GM21526 (cell line): ENCODE data around the gene AFF1.

Source experiments
- ATAC-seq: cut with Tn5 transposase; IDR thresholded peaks from one replicate; pipeline ENCODE4 v1.9.1; 2021; ENCODE audit warnings: moderate library complexity; ENCODE audit not compliant: unreplicated experiment, low FRiP score

The AFF1 gene

DNA sequence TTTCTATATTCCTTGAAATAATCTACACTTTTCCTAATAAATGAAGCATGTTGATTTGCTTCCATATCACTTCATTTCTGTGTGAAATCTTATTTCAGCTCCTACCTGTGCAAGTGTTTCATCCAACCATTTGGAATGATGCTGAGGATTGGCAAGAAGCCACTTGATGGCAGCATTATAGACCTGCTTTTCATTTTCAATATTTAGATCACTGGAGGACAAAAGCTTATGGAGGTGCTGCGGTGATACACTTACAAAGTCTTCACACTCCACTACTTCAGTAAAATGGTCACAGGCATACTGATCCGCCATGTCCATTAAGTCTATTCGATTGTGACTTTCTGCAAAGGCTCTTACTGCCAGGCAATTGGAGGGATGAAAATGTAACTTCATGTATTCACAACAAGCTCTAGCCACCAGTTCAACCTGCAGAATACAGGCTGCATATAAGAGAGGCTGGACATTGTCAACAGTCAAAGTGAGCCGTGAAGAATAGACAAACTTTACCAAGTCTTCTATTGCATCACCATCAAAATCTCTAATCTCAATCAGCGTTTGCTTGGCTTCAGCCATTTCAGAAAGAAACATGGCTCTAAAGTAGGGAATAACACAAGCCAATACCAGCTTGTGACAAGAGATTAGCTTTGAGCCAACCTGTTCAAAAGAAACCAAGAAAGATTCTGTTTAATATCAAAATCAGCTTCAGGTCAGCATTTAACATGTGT, 250.5 kb downstream of the AFF1 start:
- ATAC-seq = no peak

DNA sequence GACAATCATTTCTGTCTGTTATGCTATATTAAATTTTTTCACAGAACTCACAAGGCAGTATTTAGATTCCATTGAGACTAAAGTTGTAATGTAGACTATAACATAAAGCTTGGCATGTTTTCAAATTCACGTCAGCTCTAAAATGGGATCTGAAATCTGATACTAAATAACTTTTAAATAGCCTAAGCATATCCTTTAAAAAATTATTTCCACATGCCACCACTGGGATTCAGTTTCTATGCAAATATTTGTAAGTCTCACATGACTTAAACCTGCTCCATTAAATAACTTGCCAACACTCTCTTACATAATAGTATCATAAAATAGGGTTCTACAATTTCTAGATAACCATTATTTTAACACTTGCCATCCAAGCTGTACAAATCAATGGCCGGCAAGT, 253.2 kb downstream of the AFF1 start:
- ATAC-seq = no peak

DNA sequence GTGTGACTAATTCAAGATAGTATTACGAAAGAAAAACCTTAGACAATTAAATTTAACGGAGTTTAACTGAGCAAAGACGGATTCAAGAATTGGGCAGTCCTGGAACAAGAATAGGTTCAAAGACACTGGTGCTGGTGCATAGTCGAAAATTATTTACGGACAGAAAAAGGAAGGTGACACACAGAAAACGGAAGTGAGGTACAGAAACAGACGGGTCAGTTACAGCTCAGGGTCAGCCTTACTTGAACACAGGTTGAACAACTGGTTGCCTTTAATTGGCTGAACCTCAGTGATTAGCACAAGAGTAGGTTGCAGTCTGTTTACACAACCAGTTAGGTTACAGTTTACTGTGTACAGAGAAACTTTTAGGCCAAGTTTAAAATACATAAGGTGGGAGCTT, 254.1 kb downstream of the AFF1 start:
- no peak for ATAC-seq
